CD4-positive, alpha-beta T cell treated with Interleukin-17A for 4 hours (primary cell): ENCODE measurements around the gene LRIT2.

Experiments
- DNase-seq: peaks from one replicate; pipeline ENCODE4 v3.0.0-alpha.2; 2020; ENCODE audit warnings: mixed read lengths

LRIT2 gene, protein sequence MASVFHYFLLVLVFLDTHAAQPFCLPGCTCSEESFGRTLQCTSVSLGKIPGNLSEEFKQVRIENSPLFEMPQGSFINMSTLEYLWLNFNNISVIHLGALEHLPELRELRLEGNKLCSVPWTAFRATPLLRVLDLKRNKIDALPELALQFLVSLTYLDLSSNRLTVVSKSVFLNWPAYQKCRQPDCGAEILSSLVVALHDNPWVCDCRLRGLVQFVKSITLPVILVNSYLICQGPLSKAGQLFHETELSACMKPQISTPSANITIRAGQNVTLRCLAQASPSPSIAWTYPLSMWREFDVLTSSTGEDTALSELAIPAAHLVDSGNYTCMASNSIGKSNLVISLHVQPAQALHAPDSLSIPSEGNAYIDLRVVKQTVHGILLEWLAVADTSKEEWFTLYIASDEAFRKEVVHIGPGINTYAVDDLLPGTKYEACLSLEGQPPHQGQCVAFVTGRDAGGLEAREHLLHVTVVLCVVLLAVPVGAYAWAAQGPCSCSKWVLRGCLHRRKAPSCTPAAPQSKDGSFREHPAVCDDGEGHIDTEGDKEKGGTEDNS

DNA sequence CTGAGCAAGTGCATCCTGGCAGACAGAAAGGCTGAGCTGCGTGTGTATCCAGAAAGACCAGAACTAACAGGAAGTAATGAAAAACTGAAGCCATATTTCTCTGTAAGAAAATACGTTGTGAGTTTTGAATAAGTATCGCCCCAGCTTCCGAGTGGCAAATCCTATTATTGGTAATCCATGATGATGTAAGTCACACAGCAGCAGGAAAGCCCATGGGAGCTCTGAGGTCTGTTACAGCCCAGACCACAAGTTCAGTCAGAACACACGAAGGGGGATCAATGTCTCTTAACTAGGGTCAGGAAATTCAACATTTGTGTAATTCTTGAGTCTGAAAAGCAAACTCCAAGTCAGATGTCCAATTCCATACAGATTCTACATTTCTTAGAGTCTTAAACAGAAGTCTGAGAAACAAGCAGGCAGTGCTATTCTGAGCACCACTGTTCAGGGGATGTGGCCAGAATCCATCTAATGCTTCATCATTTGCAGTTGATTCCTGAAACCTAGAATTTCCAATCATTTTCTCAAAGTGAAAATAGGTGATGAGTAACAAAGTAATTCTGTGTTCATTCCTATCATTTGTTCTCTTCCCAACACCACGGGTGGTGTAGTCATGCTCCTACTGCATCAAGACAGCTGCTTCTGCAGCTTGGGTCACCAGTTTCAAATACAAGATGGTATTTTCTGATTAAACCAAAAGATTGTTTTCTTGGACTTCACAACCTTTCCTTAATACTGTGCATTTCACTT is at the start of gene LRIT2:
TSS of gene LRIT2 (minus strand) at position 118 of the 747 bp plus-strand sequence. CDS start at position 94, 24 bp downstream.
- no peak for DNase-seq

DNA sequence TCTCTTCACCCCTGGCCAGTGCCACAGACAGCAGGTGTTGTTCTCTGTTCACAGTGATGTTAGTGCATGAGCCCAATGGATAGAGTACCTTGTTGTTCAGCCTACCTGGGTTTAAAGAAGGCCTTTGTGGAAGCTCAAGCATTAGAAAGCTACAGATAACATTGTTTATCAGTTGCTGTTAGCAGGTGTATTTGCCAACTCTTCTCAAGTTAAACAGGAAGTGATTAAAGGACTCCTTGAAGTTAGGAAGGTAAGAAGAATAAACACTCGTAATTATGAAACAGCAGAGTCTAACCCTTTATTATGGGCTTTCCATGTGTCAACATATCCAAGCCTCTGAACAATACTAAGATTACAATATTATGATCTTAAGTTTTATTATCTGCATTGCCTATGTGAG is 45.4 kb upstream of the LRIT2 start:
- DNase-seq, result no peak

DNA sequence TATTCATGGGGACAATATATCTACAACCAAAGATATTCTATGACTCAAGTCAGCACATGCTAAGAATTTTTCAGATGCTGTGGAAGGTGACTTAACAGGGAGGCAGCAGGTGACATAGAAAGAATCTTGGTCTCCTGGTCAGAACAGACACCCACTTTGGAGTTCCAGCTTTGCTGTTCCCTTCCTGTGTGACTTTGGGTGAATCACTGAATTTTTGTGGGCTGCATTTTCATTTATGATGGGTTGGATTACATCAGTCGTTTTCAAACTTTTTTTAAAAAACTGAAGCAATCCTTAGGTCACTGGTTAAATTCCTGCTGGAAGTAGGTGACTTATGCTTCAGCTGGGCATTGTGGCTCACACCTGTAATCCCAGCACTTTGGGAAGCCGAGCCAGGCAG is 44.4 kb upstream of the LRIT2 start:
- DNase-seq, result no peak

DNA sequence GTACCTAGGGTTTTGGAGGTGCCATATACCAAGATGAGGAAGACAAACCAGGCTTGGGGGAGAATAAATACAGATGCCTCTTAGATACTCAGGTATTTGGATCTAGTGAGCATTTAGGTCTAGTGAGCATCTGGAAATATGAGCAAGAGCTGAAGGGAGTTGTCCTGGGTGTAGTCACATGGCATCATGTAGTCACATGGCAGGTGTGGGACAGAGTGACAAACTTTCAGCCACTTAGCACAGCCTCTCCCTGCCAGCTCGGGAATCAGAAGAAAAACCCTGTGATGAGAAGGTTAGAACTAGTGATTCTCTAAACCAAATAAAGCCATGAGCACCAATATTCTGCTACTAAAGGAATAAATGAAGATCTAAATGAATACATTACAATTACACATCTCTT is 43.8 kb upstream of the LRIT2 start:
- DNase-seq, result no peak

DNA sequence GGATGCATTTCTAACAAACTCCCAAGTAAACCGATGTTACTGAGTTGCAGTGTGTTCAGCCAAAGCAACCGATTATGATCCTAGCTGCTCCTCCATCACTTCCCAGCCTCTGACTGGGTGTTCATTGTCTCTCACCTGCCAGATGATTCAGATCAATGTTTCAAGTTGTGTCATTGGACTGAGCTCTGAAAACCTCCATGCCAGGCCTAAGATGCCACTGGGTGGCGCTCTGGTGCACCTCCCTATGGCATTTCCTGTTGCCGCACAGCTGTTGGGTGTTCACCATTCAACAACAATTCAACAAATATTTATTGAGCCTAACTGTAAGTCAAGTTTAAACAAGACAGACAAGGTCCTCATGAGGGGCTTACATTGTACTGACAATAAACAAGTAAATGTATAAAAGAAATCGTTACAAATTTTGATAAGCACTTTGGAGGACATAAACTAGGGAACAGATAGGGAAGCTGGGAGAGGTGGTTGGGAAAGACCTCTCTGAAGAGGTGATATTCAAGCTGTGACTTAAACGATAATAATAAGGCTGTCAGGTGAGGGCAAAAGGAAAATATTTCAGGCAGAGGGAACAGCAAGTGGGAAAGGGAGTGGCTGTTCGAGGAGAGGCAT is 42.3 kb upstream of the LRIT2 start:
- DNase-seq, result peak; percentile 65

DNA sequence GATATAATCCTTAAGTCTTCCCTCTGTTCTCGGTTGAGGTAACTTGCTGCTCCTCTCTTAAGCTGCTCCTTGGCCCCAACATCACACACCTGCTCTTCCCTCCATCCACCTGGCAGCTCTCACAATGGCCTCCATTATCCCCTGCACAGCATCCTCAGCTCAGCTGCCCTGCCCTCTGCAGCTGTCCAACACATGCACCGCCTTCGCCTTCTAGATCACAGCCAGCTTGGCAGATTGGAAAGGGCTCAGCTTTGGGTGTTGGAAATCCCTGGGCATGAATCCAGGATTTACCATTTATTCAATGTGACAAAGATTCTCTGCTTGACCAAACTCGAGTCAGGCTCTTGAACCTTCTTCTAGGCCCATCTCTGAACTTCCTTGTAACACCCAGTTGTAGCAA is 40.1 kb upstream of the LRIT2 start:
- DNase-seq, result no peak

DNA sequence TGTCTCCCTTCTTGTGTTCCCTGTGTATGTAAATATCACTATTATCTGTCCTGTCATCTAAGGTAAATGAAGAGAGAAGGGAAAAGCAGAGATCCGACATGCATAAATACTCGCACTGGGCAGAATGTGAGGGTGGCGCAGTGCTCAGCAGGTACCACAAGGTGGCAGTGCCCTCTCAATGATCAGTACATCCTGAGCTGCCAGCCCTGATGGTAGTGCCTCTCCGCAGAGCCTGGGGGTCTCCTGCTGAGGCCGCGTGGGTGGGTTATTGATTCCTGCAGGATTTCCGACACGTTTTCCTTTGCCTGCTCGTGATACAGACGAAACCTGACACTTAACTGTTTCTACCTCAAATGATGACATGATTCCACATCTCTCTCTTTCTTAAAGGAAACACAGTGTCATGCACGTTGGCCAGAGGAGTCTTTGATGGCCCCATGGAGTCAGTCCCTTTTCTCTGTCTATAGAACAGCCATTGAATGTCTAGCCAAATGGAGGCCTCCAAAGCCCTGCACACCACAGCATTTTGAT is 39.3 kb upstream of the LRIT2 start:
- DNase-seq, result peak; percentile 77

DNA sequence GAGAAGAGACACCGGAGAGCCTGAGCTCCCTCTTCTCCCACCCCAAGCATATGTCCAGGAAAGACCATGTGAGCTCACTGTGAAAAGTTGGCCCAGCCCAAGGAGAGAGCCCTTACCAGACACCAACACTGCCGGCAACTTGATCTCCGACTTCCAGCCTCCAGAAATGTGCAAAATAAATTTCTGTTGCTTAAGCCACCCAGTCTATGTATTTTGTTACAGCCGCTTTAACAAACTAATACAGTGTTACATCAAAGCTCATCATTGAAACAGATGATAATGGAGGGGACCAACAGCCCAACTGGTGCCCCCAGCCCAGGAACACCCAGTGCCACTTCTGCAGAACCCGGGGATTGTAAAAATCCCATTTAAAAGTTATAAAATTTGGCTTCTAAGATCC is 38.4 kb upstream of the LRIT2 start:
- DNase-seq, result no peak

DNA sequence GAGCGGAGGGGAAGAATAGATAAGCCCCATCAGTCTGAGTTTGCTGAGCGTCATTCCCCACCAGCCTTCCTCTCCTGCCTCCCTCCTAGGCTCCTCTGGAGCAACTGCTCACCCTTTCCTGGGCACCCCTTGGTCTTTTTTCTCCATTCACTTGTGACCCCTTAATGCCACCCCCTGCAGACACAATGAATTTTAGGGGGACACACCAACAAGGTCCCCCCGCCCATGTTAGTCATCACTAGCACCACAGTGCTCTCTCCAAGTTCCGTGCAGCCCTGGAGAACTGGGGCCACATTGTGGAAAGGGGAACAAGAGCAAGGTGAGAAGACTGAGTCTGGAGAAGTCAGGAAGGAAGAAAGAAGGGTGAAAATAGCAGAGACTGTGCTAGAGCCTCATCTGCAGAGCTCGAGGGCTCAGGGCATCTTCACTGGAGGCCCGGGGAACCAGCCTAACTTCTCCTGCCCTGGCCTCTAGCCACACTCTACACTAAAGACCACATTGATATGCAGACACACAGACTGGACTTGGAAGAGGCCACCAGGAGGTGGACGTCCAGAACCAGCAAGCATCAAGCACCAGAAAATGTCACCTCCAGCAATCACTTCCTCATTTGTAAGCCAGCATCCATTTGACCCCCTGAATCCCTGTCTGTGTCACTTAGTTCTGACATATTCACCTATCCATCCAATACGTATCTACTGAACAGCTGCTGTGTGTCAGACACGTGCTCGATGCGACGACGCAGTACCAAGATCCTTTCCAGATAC is 37.0 kb upstream of the LRIT2 start:
- no peak for DNase-seq

DNA sequence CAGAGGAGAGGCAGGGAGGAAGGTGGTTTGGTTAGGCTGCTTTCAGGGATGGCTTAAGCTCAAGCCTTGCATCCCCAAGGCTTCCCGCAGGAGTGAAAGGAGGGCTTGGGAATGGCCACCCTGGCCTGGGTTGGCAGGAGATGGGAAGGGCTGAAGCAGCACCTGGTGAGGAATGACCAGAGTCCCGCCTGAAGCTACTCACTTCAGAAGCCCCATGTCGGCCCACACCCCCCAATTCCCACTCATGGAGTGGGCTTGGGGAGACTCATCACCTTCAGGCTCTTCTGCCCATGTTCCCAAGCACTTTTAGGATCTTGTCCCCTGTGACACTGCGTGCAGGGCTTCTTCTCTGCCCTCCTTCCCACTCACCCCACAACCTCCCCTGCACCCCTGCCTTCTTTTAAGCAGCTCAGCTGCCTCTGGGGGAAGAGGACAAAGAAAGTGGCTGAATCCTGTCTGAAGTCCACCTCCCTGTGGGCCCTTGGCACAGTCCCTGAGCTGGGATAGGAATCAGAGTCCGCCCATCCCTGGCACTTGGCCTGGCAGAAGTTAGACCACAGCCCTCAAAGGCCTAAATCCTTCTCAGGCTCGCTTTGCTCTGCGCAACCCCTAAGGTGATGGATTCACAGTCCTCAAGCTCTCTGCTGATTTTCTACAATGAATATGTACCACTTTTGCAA is 36.0 kb upstream of the LRIT2 start:
- no peak for DNase-seq

DNA sequence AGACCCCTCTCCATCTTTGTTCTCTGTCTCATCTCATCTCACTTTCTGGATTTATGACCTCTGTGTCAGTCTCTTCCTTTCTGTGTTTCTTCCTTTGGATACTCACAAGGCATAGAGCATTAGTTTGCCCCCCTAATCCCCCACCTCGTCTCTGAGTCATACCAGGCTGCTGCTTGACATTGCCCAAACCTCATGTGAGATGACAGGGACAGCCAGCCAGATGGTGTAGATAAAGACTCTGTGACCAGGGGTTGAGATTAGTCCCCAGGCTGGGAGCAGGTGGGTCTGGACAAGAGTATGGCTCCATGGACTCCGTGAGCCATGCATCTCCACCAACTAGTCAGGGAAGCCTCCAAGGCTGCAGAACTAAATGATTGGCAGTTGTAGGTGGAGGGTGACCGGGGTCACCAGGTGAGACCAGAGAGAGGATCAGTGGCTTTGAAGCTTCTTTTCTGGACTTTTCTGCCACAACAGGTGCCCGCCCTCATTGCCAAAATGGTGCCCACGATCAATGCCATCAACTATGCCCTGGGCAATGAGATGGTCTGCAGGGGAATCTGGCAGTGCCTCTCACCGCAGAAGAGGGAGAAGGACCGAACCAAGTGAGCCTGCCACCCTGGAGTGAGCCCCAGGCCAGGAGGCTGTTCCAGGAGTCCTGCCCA is 32.8 kb upstream of the LRIT2 start:
- DNase-seq, result no peak

DNA sequence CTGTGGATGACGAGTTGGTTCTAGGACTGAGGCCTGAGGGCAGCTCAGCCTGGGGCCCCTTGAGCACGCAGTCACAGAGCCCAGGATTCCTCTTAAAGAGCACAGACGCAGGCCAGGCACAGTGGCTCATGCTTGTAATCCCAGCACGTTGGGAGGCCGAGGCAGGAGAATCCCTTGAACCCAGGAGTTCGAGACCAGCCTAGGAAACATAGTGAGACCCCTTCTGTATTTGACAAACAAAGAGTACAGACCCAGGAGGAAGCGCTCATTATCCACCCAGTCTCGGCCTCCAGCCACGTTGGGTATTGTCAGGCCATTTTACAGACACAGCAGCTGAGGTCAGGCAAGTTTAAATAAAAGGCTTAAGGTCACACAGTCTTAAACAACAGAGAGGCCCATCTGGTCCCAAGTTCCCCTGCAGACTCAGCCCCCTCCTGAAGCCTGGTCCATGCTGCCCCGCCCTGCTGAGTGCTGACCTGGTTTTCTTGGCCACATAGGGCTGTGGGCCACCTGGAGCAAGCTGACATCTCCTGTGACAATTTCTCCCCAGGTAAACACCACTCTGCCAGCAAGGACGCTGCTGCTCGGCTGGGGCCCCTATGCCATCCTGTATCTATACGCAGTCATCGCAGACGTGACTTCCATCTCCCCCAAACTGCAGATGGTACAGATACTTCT is 32.1 kb upstream of the LRIT2 start:
- no peak for DNase-seq

DNA sequence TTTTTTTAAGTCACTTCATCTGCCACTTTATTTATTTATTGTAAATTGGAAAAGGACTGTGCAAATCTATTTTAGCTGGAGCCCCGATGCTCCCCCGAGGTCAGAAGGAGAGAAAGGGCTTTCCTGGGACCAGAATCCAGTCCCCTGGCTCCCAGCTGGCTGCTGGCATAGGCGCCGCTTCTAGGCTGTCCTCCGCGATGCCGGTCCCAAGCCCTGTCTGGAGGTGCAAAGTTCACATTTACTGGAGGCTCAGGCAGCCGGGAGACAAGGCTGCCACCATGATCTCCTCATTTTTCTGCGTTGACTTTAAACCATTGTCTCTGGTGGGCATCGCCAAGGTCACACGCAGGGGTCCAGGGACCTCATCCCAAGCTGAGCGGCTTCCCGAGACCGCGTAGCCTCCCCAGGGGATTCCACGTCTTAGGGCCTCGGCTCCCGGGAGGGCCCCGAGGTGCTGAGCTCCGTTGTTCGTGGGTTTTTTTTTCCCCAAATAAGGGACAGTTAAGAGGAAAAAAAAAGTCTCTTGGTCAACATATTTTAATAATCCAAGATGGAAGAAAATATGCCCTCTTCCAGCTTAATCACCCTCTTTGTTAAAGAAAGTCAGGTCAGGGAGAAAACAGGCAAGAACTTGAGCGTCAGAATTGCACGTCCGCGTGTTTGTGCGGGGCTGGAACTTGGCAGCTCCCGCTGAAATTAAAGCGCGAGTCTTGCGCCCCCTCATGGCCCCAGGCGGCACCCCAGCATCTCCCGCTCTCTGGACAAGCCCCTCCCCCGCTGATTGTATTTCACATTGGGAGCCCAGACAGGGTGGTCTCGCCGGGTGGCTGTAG is 31.4 kb upstream of the LRIT2 start:
- peak; percentile 42 for DNase-seq

DNA sequence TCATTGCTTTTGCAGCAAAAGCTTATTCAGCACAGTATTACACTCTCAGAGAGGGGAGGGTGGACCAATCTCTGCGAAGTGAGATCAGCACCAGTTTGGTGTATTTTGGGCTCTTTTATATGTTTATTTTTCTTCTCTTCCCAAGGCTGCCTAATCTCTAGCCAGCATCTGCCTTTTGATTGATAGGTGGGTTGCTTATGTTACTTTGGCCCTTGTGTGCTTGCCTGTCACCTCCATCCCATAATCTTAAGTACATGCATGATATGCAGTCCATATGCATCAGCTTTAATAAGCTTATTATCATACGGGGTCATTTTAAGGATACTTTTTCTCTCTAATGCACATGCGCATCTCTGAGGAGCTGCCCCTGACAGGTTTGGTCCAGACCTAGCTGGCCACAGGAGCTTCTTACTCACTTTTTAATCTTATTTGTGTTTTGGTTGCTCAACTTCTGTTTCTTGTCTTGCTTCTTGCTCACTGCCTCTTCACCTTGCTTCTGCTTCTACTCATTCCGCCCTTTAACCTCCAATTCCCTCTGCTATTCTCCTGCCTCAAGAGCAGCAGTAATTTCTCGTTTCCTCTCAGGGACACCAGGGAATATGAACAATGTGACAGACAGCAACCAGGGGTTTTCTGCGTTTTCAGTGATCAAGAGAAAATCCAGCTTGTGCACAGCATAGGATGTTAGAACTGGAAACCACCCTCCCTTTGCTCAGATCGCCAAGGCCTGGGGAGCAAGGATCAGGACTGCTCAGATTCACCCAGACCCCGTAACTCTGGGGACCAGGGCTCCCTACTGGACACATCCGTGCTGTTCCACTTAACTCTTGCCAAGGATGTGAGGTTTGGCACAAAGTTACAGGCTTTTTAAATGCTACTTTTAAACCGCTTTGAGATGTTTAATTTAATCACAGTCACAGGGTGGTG is 29.5 kb upstream of the LRIT2 start:
- DNase-seq, result no peak

DNA sequence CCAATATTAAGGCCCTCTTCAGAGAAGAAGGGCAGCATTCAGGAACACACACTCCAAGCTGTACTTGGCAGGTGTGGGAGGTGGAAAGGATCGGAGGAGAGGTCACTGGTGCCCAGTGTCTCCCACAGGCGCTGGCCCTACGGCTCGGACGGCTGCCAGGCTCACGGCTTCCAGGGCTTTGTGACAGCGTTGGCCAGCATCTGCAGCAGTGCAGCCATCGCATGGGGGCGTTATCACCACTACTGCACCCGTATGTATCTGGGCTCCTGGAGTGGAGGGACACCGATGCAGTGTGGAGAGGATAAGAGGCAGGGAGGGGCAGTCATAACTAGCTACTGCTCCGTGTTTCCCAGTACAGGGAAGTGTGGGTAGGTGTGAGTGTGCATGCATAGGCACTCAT is 23.4 kb upstream of the LRIT2 start:
- DNase-seq, result no peak

DNA sequence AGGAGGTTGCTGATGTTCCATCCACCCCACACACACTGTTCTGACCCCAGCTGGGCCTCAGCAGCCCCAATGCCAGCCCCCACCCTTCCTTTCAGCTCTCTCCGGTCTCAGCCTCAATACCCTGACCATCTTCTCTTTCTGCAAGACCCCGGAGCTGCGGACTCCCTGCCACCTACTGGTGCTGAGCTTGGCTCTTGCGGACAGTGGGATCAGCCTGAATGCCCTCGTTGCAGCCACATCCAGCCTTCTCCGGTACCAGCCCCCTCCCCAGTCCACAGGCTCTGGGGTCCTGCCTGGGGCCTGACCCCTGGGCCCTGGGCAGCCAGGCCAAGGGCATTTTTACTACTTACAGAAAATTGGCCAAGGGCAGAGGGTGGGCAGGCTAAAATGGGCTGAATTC is 22.2 kb upstream of the LRIT2 start:
- DNase-seq, result no peak

DNA sequence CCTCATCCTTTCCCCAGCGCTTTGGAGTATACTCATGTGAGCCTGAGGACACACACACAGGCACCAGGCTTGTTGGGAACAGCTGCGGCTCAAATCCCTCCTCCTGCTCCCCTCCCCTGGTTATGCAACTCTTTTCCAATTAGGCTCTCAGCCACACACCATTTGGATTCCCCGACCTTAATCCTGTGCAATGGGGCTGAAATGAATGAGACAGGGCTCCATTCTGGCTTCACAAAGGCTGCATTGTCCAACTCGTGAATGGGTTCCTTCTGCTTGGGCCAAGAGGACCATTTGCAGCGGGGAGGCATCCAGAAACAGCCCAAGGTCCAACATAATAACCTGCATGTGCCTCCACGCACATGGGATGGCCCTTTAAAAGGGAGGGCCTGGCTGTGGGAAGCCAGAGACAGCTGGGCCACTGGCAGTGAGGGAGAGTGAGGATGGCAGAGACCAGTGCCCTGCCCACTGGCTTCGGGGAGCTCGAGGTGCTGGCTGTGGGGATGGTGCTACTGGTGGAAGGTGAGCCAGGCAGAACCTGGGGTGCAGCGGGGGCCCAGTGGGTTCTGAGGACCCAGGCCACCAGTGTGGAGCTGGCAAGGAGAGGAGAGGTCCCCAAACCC is 19.4 kb upstream of the LRIT2 start, which contains the start of gene RGR:
TSS of gene RGR (plus strand) at position 403 of the 620 bp plus-strand sequence. CDS start at position 441, 38 bp downstream.
- no peak for DNase-seq

DNA sequence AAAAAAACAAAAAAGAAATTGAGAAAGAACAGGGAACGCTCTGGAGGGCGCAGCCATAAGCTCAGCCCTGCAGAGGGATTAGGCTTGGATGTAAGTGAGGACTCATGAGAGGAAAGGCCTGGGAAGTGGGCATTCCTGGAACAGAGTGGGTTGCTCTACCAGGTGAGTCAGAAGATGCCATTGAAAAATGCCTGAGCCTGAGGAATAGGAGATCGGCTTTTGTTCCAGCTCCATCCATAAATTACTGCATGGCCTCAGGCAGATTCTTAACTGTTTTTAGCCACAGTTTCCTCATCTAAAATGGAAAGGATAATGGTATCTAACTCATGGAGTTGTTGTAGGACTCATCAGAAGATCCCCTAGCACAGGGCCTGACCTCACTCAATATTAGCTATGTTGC is 18.4 kb upstream of the LRIT2 start:
- DNase-seq, result no peak
